CD1c-positive myeloid dendritic cell (primary cell): ENCODE results near the gene GNAI1.

Source experiments
- DNase-seq: peaks from one replicate; pipeline ENCODE4 v3.0.0-alpha.2; 2016; ENCODE audit errors: extremely low spot score

GNAI1 gene

DNA sequence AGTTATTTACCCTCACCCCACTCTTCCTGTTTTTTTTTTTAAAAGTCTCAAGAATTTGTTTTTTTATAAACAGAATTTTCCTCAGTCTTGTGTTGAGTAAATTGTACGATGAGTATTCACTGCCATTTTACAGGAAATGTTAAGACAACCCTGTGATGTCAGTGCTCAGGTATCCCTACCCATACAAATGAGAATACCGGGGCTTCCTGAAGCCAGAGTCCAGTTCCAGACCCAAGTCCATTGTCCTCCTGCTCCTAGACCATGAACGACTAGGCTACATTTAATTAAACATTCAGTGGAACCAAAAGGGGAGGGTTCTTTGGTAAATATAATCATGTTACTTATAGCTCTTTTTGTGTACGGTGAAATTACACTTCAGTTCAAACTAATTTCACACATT is 79.2 kb downstream of the GNAI1 start:
- DNase-seq, result no peak

DNA sequence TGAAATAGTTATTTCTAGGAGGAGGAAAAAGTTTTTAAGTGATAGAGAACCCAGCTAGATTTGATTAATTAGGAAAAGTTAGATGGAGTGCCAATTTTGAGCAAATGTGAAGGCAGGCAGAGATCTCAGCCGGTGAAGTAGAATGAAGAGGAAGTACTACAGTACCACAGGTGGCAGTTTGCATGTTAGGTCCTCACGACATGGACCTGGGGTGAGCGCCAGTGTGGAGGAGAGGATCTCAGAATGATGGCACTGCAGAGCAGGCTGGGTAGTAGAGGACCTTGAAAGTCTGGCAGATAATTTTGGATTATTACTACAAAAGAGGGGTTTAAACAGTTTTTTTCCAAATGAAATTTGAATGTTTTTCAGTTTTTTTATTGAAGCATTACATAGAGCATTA is 81.1 kb downstream of the GNAI1 start:
- DNase-seq, result no peak

DNA sequence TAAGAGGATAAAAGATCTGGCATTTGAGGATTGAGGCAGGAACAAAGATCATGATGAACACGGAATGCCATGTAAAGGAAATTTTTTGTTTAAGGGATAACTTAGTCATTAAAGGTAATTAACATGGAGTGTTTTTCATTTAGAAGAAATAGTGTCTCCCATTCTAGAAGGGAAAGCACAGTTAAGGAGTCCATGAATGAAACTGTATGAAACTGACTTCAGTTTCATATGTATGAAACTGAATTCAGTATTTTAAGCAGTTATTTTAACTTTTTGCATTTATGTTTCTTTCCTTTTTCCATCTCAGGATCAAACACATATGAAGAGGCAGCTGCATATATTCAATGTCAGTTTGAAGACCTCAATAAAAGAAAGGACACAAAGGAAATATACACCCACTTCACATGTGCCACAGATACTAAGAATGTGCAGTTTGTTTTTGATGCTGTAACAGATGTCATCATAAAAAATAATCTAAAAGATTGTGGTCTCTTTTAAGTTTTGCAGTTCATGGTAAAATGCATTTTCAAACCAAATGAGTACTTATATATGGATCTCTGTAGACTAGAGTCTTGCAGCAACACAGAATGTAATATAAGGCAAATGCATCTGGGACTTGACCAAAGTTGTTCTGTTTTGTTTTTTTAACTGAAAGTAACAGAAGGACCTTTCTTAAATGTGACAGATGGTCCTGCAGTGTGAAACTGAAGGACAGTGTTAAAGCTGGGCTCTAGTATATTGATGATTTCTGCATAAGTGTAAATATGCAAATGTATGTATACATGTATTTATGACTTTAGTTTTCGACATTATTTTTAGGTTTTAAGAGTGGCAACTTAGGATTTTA is 82.6 kb downstream of the GNAI1 start:
- DNase-seq, result no peak

DNA sequence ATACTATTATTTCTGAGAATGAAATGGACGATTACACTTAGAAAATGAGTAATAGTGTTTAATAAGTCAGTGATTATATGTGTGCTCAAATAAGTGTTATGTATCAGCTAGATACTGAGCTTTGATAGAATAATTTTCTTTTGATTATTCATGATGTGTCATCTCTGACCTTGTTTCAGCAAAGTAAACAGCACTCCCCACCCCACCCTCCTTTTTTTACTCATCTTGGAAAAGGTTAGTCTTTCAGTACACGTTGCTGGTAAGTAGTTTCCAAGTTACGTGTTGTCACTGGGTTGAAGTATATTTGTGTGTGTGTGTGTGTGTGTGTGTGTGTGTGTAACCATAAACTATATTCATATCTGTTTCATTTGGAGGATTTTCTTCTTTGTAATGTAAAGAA is 84.1 kb downstream of the GNAI1 start:
- DNase-seq, result no peak

DNA sequence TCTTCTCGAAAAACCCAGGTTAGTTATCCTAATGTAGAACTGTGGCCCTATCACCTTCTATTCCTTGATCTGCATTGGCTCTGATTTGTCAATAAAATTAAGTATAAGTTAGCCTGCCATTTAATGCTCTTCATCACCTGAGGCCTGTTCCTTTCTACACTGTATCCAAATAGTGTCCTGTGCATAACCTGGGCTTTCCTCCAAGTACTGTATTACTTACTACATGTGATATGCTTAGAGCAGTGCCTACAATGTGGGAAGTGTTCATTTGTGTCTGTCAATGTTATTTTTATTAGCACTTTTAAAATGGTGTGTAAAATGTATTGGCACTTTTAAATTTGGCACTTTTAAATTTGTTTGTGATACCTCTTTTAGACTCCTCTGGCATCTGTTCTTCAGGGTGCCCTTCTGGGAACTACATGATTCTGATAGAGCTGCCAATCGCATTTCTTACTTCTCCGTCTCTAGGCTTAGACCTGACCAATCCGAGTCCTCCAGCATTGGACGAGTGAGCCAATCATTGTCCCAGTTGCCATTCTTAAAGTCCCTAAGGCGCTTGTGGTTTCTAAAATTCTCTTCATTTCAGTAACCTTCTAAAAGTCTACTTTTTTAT is 85.5 kb downstream of the GNAI1 start:
- DNase-seq, result no peak

DNA sequence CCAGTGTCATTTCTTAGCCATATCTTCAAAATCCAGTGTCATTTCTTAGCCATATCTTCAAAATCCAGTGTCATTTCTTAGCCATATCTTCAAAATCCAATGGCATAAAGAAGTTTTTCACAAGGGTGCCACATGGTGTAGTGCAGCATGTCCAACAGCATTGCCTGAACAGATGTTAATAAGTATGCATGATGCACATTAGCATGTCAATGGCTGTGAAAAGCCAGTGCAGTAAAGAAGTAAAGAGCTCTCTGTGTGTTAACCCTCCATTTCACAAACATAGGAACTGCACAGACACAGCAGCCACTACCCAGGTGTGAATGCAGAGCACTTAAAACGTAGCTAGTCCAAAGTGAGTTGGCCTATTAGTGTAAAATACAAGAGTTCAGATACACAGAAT is 89.8 kb downstream of the GNAI1 start:
- no peak for DNase-seq

DNA sequence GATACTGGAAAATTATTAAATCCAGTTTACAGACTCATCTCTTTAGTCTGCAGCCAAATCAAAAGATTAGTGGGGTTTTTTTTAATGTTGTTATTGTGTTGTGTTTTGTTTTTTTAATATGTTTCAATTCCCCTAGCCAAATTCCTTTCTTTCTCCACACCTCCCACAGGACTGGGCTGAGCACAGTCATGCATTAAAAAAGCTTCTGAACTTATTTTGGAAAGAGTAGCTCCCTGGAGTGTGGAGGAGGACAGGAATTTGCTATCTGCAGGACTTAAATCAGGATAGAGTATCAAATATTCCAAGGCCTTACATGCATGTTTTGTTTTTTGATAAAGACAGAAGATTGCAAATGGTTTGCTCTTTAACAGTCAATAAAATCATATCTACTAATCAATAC is 90.7 kb downstream of the GNAI1 start:
- no peak for DNase-seq

DNA sequence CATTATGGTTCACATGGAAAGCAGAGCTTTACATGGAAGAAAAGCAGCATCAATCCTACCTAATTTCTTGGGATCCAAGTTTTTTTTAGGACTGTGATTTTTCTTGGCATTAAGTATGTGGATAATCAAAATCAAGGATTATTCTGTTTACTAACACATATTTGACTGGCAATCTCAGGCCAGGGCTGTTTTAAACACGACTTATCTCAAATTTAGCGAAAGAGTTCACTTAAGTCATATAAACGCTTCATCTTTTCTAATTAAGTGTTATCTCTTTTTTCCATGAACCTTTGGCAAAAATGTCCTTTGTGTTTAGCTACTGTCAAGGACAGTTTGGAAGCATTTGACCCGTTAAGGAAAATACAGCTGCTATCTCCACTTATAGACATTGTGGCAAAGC is 92.0 kb downstream of the GNAI1 start:
- DNase-seq, result no peak

DNA sequence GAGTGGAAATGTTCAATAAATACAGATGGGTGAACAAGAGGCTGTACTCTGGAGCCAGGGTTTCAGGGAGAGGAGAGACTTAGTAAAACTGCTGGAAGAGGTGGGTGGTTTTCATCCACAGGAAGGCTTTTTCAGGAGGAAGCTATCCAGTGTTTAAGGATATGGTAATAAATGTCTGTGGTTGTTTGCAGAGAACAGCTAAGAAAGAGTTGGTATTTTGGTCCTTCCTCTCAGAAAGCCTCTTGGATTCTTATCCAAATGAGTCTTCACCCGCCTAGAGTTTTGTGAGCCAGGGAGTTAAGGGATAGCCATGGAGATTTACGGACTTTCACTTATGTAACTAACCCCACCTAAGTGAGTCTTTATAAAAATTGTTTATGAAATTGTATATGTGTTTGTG is 95.7 kb downstream of the GNAI1 start:
- no peak for DNase-seq

DNA sequence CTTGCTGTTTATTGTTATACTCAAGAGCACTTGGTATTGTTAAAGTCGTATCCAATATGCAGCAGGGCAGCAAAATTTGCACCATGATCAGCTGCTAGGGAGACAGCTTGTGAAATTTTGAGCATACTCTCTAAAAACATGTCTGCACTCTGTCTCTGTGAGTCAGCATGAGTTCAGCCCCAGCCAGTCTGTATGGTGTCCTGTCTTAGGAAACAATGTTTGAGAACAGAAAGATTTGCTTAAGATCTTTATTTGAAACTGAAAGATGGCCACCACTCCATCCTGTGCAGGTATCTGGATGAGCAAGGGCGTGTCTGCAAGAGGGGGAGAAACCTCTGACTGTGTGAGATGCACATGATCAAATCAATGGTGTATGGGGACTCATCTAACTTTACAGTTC is 97.1 kb downstream of the GNAI1 start:
- DNase-seq, result no peak

DNA sequence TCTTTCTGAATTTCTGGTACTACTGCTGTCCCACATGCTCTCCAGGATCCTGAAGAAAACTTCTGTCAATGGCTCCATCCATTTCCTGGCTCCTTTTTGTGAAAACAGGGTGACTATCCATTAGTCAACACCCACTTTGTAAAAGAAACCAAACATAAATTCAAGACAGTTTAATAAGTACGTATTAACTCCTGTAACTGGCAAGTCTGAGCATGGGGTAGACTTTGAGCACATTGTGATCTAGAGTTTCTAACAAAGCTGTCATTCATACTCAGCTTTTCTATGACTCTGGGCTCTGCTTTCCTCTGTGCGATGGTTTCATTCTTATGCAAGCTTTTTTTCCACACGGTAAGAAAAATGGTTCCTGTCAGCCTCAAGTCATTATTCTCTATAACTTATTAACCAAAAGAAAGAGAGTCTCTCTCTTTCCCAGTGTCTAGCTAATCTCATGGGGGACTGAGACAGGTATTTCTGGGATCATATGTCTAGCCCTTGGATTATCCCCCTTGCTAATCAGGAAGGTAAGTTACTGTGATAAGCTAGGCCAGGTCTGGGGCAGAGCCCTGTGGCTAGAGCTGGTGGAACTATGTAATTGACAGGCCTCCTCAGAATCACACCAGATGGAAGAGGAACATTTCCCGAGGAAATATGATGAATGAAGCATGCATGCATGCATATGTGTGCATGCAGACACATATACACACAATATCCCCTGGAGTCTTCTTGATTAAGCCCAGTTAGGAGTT is 98.5 kb downstream of the GNAI1 start:
- DNase-seq, result no peak

DNA sequence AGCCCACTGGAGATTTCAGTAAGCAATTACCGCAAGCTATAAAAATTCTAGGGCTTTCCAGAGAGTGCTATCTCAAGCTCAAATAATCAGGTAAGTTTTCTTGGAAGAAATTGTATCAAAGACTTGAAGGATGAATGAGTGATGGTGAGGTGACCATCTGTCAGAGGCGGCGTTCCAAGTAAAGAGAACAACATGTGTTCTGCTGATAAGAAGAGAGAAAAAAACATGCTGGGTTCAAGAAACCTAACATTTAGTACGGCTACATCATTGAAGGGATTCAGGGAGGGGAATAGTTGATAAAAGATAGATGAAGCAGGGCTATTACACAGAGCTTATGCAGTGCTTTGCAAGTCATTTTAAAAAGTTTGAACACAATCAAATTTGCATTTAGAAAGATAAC is 100.7 kb downstream of the GNAI1 start:
- no peak for DNase-seq

DNA sequence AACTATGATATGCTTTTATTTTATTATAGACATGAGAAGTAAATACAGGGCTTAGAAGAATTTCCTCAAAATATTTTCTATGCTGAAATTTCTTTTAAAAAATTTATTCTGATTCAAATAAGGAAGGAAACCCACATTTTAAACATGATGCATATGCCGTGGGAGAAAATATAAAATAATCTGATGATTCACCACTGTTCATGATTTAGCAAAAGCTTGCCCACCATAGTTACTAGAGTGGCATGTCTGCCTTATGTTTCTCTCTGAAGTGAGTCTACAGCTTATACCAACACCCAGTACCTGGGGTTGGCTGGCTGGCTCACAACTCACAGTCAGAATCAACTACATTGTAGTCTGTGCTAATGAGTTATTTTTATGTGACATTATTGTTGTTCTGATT is 102.0 kb downstream of the GNAI1 start:
- DNase-seq, result no peak

DNA sequence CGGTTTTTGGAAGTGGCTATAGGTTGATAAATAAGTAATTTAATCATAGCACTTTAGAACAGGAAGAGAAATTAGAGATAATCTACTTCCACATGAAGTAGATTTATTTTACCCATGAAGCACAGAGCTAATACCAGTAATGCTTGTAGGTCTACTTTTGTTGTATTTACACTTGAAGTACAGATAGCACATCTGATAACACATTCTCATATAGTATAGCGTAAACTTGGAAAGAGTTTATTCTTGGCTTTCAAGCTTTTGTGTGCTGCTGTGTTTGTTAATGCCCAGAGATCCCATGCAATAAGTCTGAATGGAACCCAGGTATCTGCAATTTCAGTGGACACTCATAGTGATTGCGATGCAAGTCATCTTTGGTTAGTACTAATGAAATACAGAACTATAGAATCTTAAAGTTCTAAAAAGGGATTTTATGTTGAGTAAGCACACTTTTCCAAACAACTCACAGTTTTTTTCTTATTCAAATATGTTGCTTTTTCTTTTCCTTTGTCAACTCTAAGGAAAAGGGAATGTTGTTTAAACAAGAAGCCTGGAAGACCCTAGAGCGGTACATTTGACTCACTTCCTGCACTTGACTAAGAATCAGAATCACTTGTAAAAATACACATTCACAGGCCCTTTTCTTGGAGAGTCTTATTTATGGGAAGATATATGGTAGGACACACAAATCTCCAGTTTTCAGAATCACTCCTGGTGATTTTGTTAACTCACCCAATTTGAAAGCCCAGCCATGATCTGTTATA is 105.8 kb downstream of the GNAI1 start:
- no peak for DNase-seq

DNA sequence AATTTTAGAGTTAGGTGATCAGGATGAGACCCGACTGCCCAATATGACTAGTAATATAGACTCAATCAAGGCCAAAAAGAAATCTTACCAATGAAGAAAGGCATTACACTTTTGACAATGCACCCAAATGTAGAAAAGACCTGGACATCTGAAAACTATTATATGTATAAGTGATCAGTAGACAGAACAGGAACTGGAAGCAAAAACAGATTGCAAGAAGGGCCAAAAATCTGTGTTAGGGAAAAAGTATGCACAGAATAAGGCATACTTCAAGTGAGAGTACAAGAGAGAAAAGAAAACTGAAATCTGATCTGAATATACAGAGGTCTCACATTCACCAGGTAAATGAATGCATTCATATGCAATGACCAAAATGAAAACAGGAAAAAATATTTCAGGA is 107.0 kb downstream of the GNAI1 start:
- no peak for DNase-seq

DNA sequence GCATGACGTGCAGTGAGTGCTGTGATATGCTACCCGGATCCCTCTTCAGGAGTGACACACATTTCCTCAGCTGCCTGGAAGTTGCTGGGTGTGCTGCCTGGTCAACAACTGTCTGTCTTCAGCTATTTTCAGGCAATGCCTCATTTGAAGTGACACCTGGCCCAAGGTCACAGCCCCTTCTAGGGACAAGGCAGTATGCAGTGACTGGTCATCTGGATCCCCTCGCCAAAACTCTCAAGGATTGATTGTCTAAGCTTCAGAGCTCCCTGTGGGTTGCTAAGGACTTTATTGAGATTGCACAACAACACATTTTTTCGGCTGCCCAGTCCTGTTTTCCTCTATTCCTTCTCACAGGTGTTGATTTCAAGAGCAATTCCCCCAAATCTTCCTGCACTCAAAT is 108.8 kb downstream of the GNAI1 start:
- no peak for DNase-seq

DNA sequence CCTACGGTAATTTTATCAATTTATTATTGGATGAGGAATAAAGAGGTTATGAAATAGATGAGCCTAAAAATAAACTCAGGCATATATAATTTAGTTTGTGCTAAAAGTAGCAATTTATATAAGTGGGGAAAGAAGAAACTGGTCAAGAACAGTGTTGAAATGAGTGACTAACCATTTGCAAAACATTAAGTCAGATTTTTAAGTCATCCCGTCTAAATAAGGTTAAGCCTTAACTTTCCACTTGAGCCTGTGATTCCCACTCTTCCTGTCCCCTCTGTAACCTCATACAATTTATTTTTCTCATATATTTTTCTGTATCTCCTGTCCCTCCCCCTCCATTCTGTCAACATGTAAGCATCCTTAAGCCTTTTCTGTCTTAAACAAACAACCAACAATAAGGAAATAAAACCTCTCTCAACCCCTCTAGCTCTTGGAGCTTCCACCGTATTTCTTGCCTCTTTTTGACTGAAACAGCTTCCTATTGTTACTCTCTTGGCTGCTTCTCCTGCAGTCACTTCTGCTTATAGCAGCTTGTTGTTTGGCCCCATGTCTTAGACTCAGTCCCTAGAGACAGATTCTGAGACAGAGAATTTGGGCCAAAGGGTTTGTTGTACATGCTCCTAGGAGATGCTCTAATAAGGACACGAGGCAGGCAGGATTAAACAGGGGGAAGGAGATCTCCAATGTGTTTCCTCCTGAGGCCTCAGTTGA is 109.7 kb downstream of the GNAI1 start:
- no peak for DNase-seq

DNA sequence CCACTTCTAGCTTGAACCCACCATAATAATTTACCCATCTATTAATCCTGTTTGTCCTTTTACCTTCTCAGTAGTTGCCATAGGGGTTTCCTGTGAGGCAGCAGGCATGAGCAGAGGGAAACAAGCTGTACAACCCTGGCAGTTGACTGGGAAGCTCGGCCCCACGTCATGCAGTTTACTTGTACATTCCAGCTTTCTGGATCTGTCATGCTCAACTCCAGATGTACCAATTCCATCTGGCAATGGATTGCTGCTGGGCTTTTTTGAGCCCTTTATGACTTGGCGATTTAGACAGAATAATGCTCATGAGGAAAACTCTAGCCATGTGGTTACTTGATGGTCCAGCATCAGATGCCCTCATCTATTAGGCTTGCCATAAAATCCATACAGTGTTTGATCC is 112.5 kb downstream of the GNAI1 start:
- DNase-seq, result no peak

DNA sequence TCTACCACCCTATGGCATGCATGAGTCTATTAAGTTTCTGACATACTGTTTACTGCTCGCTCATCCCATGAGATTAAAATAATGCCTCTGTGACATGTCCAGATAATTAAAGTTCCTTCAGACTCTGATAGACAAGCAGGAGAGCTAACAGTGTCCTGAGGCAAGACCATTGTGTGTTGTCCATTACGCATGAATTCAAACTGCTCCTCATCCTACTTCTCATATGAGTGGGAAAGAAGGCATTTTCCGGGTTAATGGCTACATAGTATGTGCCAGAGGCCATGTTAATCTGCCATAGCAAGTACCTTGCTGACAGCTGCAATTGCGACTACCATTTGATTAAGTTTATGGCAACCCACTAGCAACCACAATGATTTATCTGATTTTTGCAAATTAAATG is 113.3 kb downstream of the GNAI1 start:
- no peak for DNase-seq

DNA sequence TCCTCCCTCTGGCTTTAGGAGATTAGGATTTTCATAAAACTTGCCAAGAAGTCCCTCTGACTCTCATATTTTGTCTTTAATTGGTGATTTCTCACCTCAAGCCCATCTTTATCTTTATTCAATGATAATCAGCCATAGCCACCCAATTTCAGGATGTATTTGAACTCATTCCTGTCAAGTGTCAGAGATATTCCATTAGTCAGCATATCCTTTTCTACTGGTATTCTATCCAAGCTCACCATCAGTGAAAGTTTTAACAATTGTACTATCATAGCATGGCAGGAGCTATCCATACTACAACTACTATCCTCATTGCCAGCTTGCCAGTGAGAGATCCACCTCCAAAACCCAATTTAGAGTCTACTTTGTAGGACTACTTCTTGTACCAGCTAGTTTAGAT is 114.6 kb downstream of the GNAI1 start:
- no peak for DNase-seq

DNA sequence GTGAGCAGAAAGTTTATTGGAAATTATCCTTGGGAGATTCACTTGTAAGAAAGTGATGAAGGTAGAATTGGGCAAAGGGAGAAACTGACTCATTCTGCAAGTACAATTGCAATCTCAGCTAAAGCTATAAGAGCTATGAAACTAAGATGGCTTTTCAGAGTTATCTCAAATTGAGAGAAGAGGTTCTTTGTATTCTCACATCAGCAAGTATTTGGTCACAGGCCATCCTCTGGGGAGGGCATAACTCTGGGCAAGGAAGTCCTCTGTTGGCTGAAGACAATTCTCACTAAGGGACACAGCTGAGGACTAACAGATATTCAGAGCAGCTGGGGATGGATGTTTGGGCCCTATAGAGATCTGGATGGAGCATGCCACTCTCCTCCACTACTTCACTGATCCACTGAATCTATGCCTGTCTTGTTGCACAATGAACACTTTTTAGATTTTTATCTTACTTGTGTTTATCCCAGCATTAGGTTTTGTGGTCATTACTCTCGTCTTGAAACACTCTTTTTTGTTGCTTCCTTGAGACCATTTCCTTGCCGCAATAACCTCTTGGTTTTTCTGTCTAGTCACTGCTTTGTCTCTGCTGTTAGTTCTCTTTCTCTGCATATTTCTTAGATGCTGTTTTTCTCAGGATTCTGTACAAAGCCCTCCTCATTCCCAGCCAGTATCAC is 115.1 kb downstream of the GNAI1 start:
- no peak for DNase-seq
